Neural cell (in vitro differentiated cells): Measurements from ENCODE around the gene EXD2.

Experiments used
- CTCF ChIP-seq: fragments of 450-650 bp; IDR thresholded peaks from 2 replicates; pipeline ENCODE4 v1.5.1; 2014; ENCODE audit warnings: antibody characterized with exemption, mild to moderate bottlenecking, moderate library complexity; ENCODE audit not compliant: poor library complexity, severe bottlenecking
- RAD21 ChIP-seq: fragments of 450-650 bp; conservative IDR thresholded peaks from 2 replicates; pipeline ENCODE4 v1.6.1; 2014; ENCODE audit warnings: antibody characterized with exemption, mild to moderate bottlenecking, moderate library complexity
- REST ChIP-seq: IDR thresholded peaks from 2 replicates; pipeline ENCODE4 v1.6.1; 2012; ENCODE audit warnings: borderline replicate concordance
- SMC3 ChIP-seq: fragments of 450-650 bp; conservative IDR thresholded peaks from 2 replicates; pipeline ENCODE4 v1.6.1; 2014; ENCODE audit warnings: antibody characterized with exemption, mild to moderate bottlenecking, moderate library complexity; ENCODE audit not compliant: poor library complexity
- TAF1 ChIP-seq: IDR thresholded peaks from 2 replicates; pipeline ENCODE4 v1.6.1; 2012; ENCODE audit warnings: low read depth

DNA sequence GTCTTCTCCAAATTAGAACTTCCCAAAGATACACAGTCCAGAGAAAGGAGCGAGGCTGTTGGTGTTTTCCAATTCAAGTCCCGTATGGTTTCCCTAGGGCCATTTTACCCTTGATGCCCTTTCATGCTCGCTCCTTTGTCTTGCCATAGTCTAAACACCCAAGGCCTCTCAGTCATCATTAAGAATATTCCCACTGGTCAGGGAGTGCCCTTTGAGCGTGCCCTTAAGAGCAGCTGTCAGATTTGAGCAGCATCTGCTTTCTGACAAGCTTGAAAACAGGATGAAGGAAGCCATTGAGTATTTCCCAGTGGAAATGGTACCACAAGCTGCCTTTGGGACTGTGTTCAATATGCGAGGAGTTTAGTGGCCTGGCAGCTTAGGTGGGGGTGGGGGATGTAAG, 58.3 kb downstream of the EXD2 start:
- TF ChIP-seq CTCF (no peak), REST (no peak), RAD21 (no peak), SMC3 (no peak), TAF1 (no peak)
